Esophagus muscularis mucosa (tissue), 4 donors: ENCODE results near the gene CDH5.

Source experiments
- CTCF ChIP-seq, 3 experiments: fragments of 200-600 bp in 2 of 3; fragments of 450-650 bp in 1 of 3; sonication (generic) in 2 of 3; IDR thresholded peaks; one replicate each; pipeline ENCODE4 v1.5.1; 2017 to 2019; ENCODE audit warnings: antibody characterized with exemption in 3 of 3, mild to moderate bottlenecking in 2 of 3, moderate library complexity in 1 of 3
- EP300 ChIP-seq: sonication (generic); formaldehyde crosslinking; IDR thresholded peaks from one replicate; pipeline ENCODE4 v1.6.1; 2017; ENCODE audit warnings: antibody characterized with exemption
- POLR2A ChIP-seq: fragments of 450-650 bp; IDR thresholded peaks from one replicate; pipeline ENCODE4 v1.6.1; 2017; ENCODE audit warnings: antibody characterized with exemption, moderate library complexity, mild to moderate bottlenecking, low read depth
- POLR2AphosphoS5 ChIP-seq, 2 donors: sonication (generic); formaldehyde crosslinking; IDR thresholded peaks; one replicate each; pipeline ENCODE4 v1.6.1; 2017; ENCODE audit warnings: antibody characterized with exemption in 2 of 2

- no peak for TF ChIP-seq CTCF (IDR thresholded peaks at IDR 0.05)
- TF ChIP-seq EP300 = no peak
- TF ChIP-seq POLR2A = no peak
- no peak for TF ChIP-seq POLR2AphosphoS5 (IDR thresholded peaks at IDR 0.05)
Observed at GRCh38 chr16:66390346-66391108, 24.0 kb downstream of the CDH5 start.
